K562 (cell line): ENCODE results near the gene ZNF107. TPM values are rescaled to one million over a fixed set of nuclear protein-coding genes. Genes with fewer than 3 reads are reported as not detected.

ENCODE experiments used
- BRF1 ChIP-seq: IDR thresholded peaks from 3 replicates; pipeline ENCODE4 v1.6.1; 2011; ENCODE audit warnings: borderline replicate concordance, mild to moderate bottlenecking; ENCODE audit not compliant: insufficient read length; ENCODE audit errors: extremely low read depth
- JUND ChIP-seq, 2 experiments: IDR thresholded peaks; 2 replicates in 1 of 2; 3 replicates in 1 of 2; pipeline ENCODE4 v1.6.1; 2011; ENCODE audit warnings: borderline replicate concordance in 2 of 2, low read depth in 2 of 2, low read length in 2 of 2, improper control_type of control experiment in 1 of 2, missing biosample characterization in 1 of 2, missing genetic modification characterization in 1 of 2, missing genetic modification reagents in 1 of 2
- MIER1 ChIP-seq: fragments of 450-650 bp; IDR thresholded peaks from 2 replicates; pipeline ENCODE4 v1.6.1; 2016; ENCODE audit warnings: antibody characterized with exemption, mild to moderate bottlenecking, low read depth
- MTF1 ChIP-seq: fragments of 250-450 bp; sonication (Bioruptor Pico); IDR thresholded peaks from 2 replicates; pipeline ENCODE4 v1.9.0; 2021; ENCODE audit warnings: moderate library complexity, mild to moderate bottlenecking, inconsistent platforms, borderline replicate concordance
- PTTG1 ChIP-seq: fragments of 450-650 bp; IDR thresholded peaks from 2 replicates; pipeline ENCODE4 v1.6.1; 2016; ENCODE audit warnings: low read depth, mild to moderate bottlenecking, missing genetic modification characterization, missing compliant biosample characterization
- RB1 ChIP-seq: fragments of 450-650 bp; IDR thresholded peaks from 2 replicates; pipeline ENCODE4 v1.6.1; 2017; ENCODE audit warnings: low read depth, mild to moderate bottlenecking
- SMAD1 ChIP-seq: fragments of 150-350 bp; IDR thresholded peaks from 2 replicates; pipeline ENCODE4 v1.6.1; 2014; ENCODE audit warnings: low read length, low read depth; ENCODE audit not compliant: partially characterized antibody
- ZNF830 ChIP-seq: fragments of 250-450 bp; sonication (Bioruptor Pico); IDR thresholded peaks from 2 replicates; pipeline ENCODE4 v1.5.0; 2021; ENCODE audit warnings: mild to moderate bottlenecking
- polyA plus RNA-seq, 8 experiments: library from polyadenylated mRNA; depleted of rRNA in 4 of 8; stranded (reverse) in 5 of 8; unstranded in 3 of 8; fragments of >200 nt; fragmentation: Nextera tagmentation in 2 of 8; fragmentation: Illumina TruSeq in 1 of 8; extraction: Ambion mirVana in 2 of 8; extraction: Trizol in 1 of 8; gene quantifications; 2 replicates each; pipeline versions ENCODE4 v1.2.1 to v1.2.3, GENCODE V29; 2011 to 2014; ENCODE audit warnings: inconsistent platforms in 1 of 8, missing spikeins in 1 of 8
- total RNA-seq, 7 experiments: library from RNA; depleted of rRNA in 6 of 7; stranded (reverse); fragments of >200 nt in 6 of 7; fragmentation: Illumina TruSeq in 2 of 7; extraction: Trizol in 2 of 7; gene quantifications; 2 replicates each; pipeline versions ENCODE4 v1.2.1 to v1.2.3, GENCODE V29; 2011 to 2021; ENCODE audit warnings: low replicate concordance in 1 of 7
- TF ChIP-seq, protein P1 (sequence below), 2 experiments: fragments of 150-350 bp in 1 of 2; IDR thresholded peaks; 2 replicates each; pipeline ENCODE4 v1.6.1; 2012 to 2016; ENCODE audit warnings: low read depth in 2 of 2, low read length in 2 of 2, mild to moderate bottlenecking in 1 of 2, moderate library complexity in 1 of 2
- TF ChIP-seq, protein P2 (sequence below): fragments of 250-450 bp; sonication (Bioruptor Pico); IDR thresholded peaks from 2 replicates; pipeline ENCODE4 v1.4.0; 2020
- TF ChIP-seq, protein P3 (sequence below): fragments of 450-650 bp; IDR thresholded peaks from 2 replicates; pipeline ENCODE4 v1.6.1; 2016; ENCODE audit warnings: low read depth, mild to moderate bottlenecking, moderate library complexity
- TF ChIP-seq, protein P4 (sequence below): sonication (generic); formaldehyde crosslinking; IDR thresholded peaks from 2 replicates; pipeline ENCODE4 v1.8.1; 2023; ENCODE audit warnings: missing genetic modification reagents, mild to moderate bottlenecking, borderline replicate concordance
- TF ChIP-seq, protein P5 (sequence below): fragments of 250-450 bp; sonication (Bioruptor Pico); IDR thresholded peaks from 2 replicates; pipeline ENCODE4 v1.8.0; 2021; ENCODE audit warnings: borderline replicate concordance, mild to moderate bottlenecking, moderate library complexity; ENCODE audit not compliant: poor library complexity, severe bottlenecking

Gene ZNF107
- total and polyA plus RNA-seq, 9 of the 15 experiments (the other 6 are each of a cell fraction or from before 2014, with no cell fraction given), result 2.4 to 14.2 (median 7.9) TPM

DNA sequence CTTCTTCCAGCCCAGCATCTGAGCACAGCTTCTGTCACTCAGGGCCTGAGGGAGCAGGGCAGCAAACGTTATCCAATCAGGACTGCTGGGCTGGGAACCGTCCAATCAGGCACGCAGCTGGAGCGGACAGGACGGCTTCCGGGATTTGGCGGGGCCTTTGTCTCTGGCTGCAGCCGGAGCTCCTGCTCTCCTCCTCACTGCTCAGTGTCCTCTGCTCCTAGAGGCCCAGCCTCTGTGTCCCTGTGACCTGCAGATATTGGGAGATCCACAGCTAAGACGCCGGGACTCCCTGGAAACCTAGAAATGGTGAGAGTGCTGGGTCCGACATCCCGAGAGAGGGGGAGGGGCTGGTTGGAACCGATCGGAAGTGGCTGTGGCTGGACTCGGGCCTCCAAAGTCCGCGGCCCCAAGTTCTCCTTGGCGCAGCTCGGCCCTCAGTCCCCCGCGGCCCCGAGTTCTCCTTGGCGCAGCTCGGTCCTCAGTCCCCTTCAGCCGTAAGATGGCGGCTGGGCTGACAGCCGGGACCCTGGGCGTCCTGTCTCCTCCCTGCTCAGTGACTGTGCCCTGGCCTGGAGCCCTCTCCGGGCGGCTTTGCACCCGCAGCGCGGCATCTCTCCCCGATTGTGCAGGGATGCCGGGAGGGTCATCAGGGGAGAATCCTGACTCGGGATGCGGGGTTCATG, at the start of gene ZNF107 (continued):
- TF ChIP-seq, protein P1, sequence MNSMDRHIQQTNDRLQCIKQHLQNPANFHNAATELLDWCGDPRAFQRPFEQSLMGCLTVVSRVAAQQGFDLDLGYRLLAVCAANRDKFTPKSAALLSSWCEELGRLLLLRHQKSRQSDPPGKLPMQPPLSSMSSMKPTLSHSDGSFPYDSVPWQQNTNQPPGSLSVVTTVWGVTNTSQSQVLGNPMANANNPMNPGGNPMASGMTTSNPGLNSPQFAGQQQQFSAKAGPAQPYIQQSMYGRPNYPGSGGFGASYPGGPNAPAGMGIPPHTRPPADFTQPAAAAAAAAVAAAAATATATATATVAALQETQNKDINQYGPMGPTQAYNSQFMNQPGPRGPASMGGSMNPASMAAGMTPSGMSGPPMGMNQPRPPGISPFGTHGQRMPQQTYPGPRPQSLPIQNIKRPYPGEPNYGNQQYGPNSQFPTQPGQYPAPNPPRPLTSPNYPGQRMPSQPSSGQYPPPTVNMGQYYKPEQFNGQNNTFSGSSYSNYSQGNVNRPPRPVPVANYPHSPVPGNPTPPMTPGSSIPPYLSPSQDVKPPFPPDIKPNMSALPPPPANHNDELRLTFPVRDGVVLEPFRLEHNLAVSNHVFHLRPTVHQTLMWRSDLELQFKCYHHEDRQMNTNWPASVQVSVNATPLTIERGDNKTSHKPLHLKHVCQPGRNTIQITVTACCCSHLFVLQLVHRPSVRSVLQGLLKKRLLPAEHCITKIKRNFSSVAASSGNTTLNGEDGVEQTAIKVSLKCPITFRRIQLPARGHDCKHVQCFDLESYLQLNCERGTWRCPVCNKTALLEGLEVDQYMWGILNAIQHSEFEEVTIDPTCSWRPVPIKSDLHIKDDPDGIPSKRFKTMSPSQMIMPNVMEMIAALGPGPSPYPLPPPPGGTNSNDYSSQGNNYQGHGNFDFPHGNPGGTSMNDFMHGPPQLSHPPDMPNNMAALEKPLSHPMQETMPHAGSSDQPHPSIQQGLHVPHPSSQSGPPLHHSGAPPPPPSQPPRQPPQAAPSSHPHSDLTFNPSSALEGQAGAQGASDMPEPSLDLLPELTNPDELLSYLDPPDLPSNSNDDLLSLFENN (IDR thresholded peaks at IDR 0.05; ENCODE audit: low read depth in 2 of 2, low read length in 2 of 2), result peak in 1 of 2 experiments; percentile 35; a peak in 1 of 4 replicates
- TF ChIP-seq, protein P2, sequence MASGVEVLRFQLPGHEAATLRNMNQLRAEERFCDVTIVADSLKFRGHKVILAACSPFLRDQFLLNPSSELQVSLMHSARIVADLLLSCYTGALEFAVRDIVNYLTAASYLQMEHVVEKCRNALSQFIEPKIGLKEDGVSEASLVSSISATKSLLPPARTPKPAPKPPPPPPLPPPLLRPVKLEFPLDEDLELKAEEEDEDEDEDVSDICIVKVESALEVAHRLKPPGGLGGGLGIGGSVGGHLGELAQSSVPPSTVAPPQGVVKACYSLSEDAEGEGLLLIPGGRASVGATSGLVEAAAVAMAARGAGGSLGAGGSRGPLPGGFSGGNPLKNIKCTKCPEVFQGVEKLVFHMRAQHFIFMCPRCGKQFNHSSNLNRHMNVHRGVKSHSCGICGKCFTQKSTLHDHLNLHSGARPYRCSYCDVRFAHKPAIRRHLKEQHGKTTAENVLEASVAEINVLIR, result no peak
- TF ChIP-seq JUND (IDR thresholded peaks at IDR 0.05; ENCODE audit: borderline replicate concordance, low read depth, low read length) (peak; percentile 21; the same call in 1 of the 2 replicates), JUND (tag; IDR thresholded peaks at IDR 0.05; ENCODE audit: borderline replicate concordance, low read depth, low read length) (no peak; the same call in 2 of the 3 replicates), BRF1 (no peak), PTTG1 (tag) (no peak), MIER1 (no peak), RB1 (peak; percentile 57; the same call in 1 of the 2 replicates), SMAD1 (no peak), ZNF830 (CRISPR knock-in tag) (no peak), MTF1 (CRISPR knock-in tag) (no peak)
- TF ChIP-seq, protein P3, sequence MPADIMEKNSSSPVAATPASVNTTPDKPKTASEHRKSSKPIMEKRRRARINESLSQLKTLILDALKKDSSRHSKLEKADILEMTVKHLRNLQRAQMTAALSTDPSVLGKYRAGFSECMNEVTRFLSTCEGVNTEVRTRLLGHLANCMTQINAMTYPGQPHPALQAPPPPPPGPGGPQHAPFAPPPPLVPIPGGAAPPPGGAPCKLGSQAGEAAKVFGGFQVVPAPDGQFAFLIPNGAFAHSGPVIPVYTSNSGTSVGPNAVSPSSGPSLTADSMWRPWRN, result no peak
- TF ChIP-seq, protein P4, sequence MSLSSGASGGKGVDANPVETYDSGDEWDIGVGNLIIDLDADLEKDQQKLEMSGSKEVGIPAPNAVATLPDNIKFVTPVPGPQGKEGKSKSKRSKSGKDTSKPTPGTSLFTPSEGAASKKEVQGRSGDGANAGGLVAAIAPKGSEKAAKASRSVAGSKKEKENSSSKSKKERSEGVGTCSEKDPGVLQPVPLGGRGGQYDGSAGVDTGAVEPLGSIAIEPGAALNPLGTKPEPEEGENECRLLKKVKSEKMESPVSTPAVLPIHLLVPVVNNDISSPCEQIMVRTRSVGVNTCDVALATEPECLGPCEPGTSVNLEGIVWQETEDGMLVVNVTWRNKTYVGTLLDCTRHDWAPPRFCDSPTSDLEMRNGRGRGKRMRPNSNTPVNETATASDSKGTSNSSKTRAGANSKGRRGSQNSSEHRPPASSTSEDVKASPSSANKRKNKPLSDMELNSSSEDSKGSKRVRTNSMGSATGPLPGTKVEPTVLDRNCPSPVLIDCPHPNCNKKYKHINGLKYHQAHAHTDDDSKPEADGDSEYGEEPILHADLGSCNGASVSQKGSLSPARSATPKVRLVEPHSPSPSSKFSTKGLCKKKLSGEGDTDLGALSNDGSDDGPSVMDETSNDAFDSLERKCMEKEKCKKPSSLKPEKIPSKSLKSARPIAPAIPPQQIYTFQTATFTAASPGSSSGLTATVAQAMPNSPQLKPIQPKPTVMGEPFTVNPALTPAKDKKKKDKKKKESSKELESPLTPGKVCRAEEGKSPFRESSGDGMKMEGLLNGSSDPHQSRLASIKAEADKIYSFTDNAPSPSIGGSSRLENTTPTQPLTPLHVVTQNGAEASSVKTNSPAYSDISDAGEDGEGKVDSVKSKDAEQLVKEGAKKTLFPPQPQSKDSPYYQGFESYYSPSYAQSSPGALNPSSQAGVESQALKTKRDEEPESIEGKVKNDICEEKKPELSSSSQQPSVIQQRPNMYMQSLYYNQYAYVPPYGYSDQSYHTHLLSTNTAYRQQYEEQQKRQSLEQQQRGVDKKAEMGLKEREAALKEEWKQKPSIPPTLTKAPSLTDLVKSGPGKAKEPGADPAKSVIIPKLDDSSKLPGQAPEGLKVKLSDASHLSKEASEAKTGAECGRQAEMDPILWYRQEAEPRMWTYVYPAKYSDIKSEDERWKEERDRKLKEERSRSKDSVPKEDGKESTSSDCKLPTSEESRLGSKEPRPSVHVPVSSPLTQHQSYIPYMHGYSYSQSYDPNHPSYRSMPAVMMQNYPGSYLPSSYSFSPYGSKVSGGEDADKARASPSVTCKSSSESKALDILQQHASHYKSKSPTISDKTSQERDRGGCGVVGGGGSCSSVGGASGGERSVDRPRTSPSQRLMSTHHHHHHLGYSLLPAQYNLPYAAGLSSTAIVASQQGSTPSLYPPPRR, result no peak
- TF ChIP-seq, protein P5, sequence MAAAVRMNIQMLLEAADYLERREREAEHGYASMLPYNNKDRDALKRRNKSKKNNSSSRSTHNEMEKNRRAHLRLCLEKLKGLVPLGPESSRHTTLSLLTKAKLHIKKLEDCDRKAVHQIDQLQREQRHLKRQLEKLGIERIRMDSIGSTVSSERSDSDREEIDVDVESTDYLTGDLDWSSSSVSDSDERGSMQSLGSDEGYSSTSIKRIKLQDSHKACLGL, result no peak
